HG03095 (cell line): ENCODE data around the gene EPPIN.

Experiments
- ATAC-seq: cut with Tn5 transposase; IDR thresholded peaks from one replicate; pipeline ENCODE4 v1.9.1; 2021; ENCODE audit warnings: moderate library complexity; ENCODE audit not compliant: unreplicated experiment

EPPIN gene

GRCh38 chr20:45539382-45539781, 7.8 kb downstream of the EPPIN start, which contains the start of gene WFDC6:
WFDC6 (minus strand) TSS chr20:45539482; CDS start chr20:45539407, 75 bp downstream.
- ATAC-seq: no peak

- ATAC-seq: no peak
Measured at GRCh38 chr20:45538209-45538799, 8.9 kb downstream of the EPPIN start.

GRCh38 chr20:45527294-45527693, 19.9 kb downstream of the EPPIN start:
- no peak for ATAC-seq

- ATAC-seq: no peak
Measured at GRCh38 chr20:45523821-45524220, 23.4 kb downstream of the EPPIN start.

GRCh38 chr20:45518282-45518681, 28.9 kb downstream of the EPPIN start:
- no peak for ATAC-seq

- no peak for ATAC-seq
Measured at GRCh38 chr20:45515147-45515913, 31.9 kb downstream of the EPPIN start, which contains the start of gene SPINT3. SPINT3 (minus strand) TSS chr20:45515622; CDS start chr20:45515608, 14 bp downstream.

- no peak for ATAC-seq
Measured at GRCh38 chr20:45510242-45510862, 36.8 kb downstream of the EPPIN start.

- ATAC-seq: no peak
Measured at GRCh38 chr20:45509091-45509490, 38.1 kb downstream of the EPPIN start.

- ATAC-seq: no peak
Measured at GRCh38 chr20:45508068-45508886, 38.9 kb downstream of the EPPIN start.

- ATAC-seq: no peak
Measured at GRCh38 chr20:45507011-45507820, 40.0 kb downstream of the EPPIN start.

- no peak for ATAC-seq
Measured at GRCh38 chr20:45506398-45506797, 40.8 kb downstream of the EPPIN start.

GRCh38 chr20:45503403-45503802, 43.8 kb downstream of the EPPIN start:
- no peak for ATAC-seq

GRCh38 chr20:45502561-45502960, 44.6 kb downstream of the EPPIN start:
- no peak for ATAC-seq

- no peak for ATAC-seq
Measured at GRCh38 chr20:45501600-45501999, 45.6 kb downstream of the EPPIN start.

GRCh38 chr20:45500022-45500421, 47.2 kb downstream of the EPPIN start:
- ATAC-seq: no peak

- ATAC-seq: no peak
Measured at GRCh38 chr20:45497971-45498494, 49.2 kb downstream of the EPPIN start.

- ATAC-seq: no peak
Measured at GRCh38 chr20:45496166-45496565, 51.0 kb downstream of the EPPIN start.

- ATAC-seq: no peak
Measured at GRCh38 chr20:45495501-45495941, 51.7 kb downstream of the EPPIN start.
